ENCODE data around the gene CTSZ. TPM values are rescaled to one million over a fixed set of nuclear protein-coding genes. Genes with fewer than 3 reads are reported as not detected.

Gene CTSZ
- total RNA-seq, 4 donors from 2014 or later, result 165 to 410 (median 217) TPM

DNA sequence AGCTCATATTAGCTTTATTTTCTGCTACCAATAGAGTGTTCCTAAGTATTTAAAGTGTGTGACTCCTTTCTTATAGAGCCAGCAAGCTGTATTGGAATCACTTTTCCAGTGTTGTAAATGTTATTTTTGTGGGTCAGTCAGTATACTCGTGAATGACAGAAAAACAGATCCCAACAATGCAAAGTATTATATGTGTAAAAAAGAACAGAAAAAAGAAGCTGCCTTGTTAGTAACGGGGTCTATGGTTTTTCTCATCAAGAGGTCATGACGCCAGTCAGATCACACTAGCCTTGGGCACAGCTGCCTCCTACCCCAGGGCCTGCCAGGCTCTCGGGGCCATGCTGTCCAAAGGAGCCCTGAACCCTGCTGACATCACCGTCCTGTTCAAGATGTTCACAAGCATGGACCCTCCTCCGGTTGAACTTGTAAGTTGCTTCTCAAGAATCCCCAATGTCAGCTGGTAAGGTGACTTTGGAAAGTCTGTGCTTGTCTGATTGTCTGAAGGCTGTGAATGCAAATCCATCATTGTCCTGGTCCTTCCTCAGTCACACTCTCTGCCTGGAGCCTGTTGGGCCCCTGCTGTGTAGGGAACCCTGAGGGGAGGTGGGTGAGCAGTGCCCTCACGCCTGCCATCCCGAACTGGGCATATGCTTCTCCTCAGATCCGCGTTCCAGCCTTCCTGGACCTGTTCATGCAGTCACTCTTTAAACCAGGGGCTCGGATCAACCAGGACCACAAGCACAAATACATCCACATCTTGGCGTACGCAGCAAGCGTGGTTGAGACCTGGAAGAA is 16.2 kb downstream of the CTSZ start:
- DNase-seq (ENCODE audit: low spot score), result no peak
- ATAC-seq (ENCODE audit: low FRiP score), result no peak
- TF ChIP-seq, protein P1, sequence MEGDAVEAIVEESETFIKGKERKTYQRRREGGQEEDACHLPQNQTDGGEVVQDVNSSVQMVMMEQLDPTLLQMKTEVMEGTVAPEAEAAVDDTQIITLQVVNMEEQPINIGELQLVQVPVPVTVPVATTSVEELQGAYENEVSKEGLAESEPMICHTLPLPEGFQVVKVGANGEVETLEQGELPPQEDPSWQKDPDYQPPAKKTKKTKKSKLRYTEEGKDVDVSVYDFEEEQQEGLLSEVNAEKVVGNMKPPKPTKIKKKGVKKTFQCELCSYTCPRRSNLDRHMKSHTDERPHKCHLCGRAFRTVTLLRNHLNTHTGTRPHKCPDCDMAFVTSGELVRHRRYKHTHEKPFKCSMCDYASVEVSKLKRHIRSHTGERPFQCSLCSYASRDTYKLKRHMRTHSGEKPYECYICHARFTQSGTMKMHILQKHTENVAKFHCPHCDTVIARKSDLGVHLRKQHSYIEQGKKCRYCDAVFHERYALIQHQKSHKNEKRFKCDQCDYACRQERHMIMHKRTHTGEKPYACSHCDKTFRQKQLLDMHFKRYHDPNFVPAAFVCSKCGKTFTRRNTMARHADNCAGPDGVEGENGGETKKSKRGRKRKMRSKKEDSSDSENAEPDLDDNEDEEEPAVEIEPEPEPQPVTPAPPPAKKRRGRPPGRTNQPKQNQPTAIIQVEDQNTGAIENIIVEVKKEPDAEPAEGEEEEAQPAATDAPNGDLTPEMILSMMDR (IDR thresholded peaks at IDR 0.05), result no peak

DNA sequence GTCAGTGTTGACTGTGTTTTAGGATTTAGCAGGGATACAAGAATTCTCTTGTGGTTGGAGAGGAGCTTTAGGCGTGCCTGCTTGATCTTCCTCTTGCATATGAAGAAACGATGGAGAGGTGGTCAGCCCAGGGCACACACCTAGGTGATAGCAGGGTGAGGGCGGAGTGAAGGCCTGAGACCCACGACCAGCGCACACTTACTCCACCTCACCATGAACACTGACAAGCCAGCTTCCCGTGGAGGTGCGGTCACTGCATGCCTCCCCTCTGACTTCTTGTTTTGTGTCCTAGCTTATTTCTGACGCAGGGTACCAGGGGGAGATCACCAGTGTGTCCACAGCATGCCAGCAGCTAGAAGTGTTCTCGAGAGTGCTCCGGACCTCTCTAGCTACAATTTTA is 17.9 kb downstream of the CTSZ start:
- ATAC-seq (ENCODE audit: low FRiP score) (no peak), DNase-seq (ENCODE audit: low spot score) (no peak)
- TF ChIP-seq, protein P1 (IDR thresholded peaks at IDR 0.05), result no peak

- ATAC-seq (ENCODE audit: low FRiP score), result no peak
- TF ChIP-seq, protein P1 (IDR thresholded peaks at IDR 0.05), result no peak
- no peak for DNase-seq (ENCODE audit: low spot score)
Measured at GRCh38 chr20:58988565-58988882, 18.5 kb downstream of the CTSZ start.

DNA sequence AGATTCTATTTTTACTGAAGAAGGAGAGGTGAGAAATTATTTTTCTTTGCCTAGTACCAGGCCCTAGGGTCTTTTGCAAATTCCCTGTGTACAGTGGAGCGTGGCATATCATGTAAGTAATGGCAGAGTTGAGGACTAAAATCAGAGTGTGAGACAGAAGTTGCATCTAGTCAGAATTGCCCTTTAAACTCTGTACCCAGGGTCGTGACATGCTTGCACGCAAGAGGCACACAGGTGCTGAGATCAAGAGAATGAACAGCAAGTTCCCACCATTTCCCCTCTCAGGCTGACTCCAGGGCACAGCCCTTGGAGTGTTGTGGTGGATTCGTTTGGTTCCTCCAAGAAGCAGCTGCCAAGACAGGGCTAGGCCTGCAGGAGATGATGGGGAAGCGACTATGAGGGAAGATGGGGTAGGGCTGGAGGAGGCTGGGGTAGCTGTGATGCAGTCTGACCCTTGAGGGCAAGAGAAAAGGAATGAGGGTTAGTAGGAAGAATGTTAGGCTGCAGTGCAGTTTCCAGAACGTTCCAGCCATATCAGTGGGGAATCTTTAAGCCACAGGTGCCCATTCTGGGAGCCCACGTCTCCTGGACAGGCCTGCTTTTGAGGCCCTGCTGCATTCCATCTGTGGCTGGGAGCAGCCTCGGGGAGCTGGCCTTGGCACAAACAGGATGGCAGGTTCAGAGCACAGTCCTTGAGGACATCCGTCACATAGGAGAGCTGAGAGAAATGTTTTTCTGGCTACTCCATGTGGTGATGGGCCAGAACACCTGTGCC is 19.1 kb downstream of the CTSZ start:
- ATAC-seq (ENCODE audit: low FRiP score), result no peak
- no peak for DNase-seq (ENCODE audit: low spot score)

DNA sequence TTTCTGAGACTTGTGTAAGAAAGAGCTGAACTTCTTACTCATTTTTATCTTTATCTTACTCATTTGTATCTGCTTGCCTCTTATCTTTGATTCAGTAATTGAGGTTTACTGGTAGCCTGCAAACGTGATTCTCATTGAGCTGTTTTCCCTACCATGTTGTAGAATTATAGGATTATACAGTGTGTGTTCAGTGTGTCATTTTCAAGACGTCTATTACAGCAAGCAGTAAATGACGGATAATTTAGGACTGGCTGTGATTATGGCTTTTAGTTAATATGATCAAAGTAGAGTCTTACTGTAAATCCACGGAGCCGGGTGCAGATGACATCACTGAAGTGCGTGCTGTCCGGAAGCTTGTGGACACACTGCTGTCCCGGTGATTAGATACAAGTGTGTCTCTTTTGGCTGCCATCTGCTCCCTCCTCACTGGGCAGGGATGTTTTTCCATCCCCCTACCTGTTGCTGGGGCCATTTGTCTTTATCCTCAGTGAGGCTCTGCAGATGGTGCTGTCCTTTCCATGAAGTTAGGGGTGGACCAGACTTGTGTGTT is 20.0 kb downstream of the CTSZ start:
- TF ChIP-seq, protein P1 (IDR thresholded peaks at IDR 0.05), result no peak
- ATAC-seq (ENCODE audit: low FRiP score) (no peak), DNase-seq (ENCODE audit: low spot score) (no peak)

More for the DNA sequence above, 19.1 kb downstream of the CTSZ start:
- TF ChIP-seq, protein P1 (IDR thresholded peaks at IDR 0.05), result no peak

- TF ChIP-seq, protein P1 (IDR thresholded peaks at IDR 0.05), result no peak
- no peak for DNase-seq (ENCODE audit: low spot score)
Measured at GRCh38 chr20:58986286-58986967, 20.6 kb downstream of the CTSZ start.

More at GRCh38 chr20:58986286-58986967, 20.6 kb downstream of the CTSZ start:
- ATAC-seq (ENCODE audit: low FRiP score), result no peak
